GM23248 (cell line): ENCODE results near the gene IP6K3. TPM values are rescaled to one million over a fixed set of nuclear protein-coding genes. Genes with fewer than 3 reads are reported as not detected.
A peak's percentile ranks its signal among the peaks of the same experiment; 100 is the strongest.

Source experiments
- DNase-seq: peaks from one replicate; pipeline ENCODE4 v3.0.0-alpha.2; 2015
- H2AFZ ChIP-seq: fragments of 200-600 bp; sonication (generic); 2 replicates; pipeline ENCODE4 v1.6.1; 2016; ENCODE audit warnings: antibody characterized with exemption
- H3F3A ChIP-seq: fragments of 200-600 bp; sonication (generic); 2 replicates; pipeline ENCODE4 v1.6.1; 2016; ENCODE audit warnings: mild to moderate bottlenecking, antibody characterized with exemption, mixed run types; ENCODE audit not compliant: insufficient read depth
- H3K27ac ChIP-seq: fragments of 200-600 bp; sonication (generic); 2 replicates; pipeline ENCODE4 v1.5.1; 2016; ENCODE audit warnings: mild to moderate bottlenecking
- H3K27me3 ChIP-seq: fragments of 200-600 bp; sonication (generic); replicated peaks from 2 replicates; pipeline ENCODE4 v1.6.1; 2016; ENCODE audit warnings: mild to moderate bottlenecking; ENCODE audit not compliant: insufficient read depth
- H3K36me3 ChIP-seq: fragments of 200-600 bp; sonication (generic); 2 replicates; pipeline ENCODE4 v1.6.1; 2016; ENCODE audit warnings: low read depth, mild to moderate bottlenecking
- H3K4me1 ChIP-seq: fragments of 200-600 bp; sonication (generic); 2 replicates; pipeline ENCODE4 v1.6.1; 2016; ENCODE audit warnings: mild to moderate bottlenecking; ENCODE audit not compliant: insufficient read depth
- H3K4me2 ChIP-seq: fragments of 200-600 bp; sonication (generic); one replicate; pipeline ENCODE4 v1.6.1; 2016; ENCODE audit warnings: mild to moderate bottlenecking; ENCODE audit not compliant: unreplicated experiment
- H3K4me3 ChIP-seq: fragments of 200-600 bp; sonication (generic); 2 replicates; pipeline ENCODE4 v1.5.1; 2016; ENCODE audit warnings: mild to moderate bottlenecking
- H3K79me2 ChIP-seq: fragments of 200-600 bp; sonication (generic); 2 replicates; pipeline ENCODE4 v1.6.1; 2016; ENCODE audit warnings: mild to moderate bottlenecking; ENCODE audit not compliant: insufficient read depth
- H3K9ac ChIP-seq: fragments of 200-600 bp; sonication (generic); 2 replicates; pipeline ENCODE4 v1.6.1; 2016; ENCODE audit warnings: mild to moderate bottlenecking
- H3K9me2 ChIP-seq: fragments of 200-600 bp; sonication (generic); 2 replicates; pipeline ENCODE4 v1.6.1; 2016; ENCODE audit warnings: mixed run types, mild to moderate bottlenecking, moderate library complexity; ENCODE audit not compliant: insufficient read depth
- H3K9me3 ChIP-seq: fragments of 200-600 bp; sonication (generic); one replicate; pipeline ENCODE4 v1.6.1; 2017; ENCODE audit warnings: low read depth
- H4K20me1 ChIP-seq: fragments of 200-600 bp; sonication (generic); 2 replicates; pipeline ENCODE4 v1.6.0; 2016; ENCODE audit not compliant: insufficient read depth
- EZH2 ChIP-seq: fragments of 200-600 bp; sonication (generic); IDR thresholded peaks from 2 replicates; pipeline ENCODE4 v1.6.1; 2018; ENCODE audit warnings: antibody characterized with exemption, mild to moderate bottlenecking; ENCODE audit not compliant: insufficient read depth, poor library complexity, severe bottlenecking
- EZH2phosphoT487 ChIP-seq: fragments of 200-600 bp; sonication (generic); IDR thresholded peaks from 2 replicates; pipeline ENCODE4 v1.6.1; 2018; ENCODE audit warnings: antibody characterized with exemption, moderate library complexity, mild to moderate bottlenecking, low read depth; ENCODE audit not compliant: insufficient read depth
- WGBS, 2 experiments: methylation state at CpG; one replicate each; pipeline ENCODE4 v1.1.6; 2015 to 2017; ENCODE audit warnings: low lambda C conversion rate in 2 of 2, low coverage in 1 of 2; ENCODE audit errors: missing lambda C conversion rate in 2 of 2; 5-methylcytosine and 5-hydroxymethylcytosine counted together
- in situ Hi-C: fragments of 300-500 bp; cut with MboI; formaldehyde crosslinking; loops from 2 replicates; pipeline ENCODE4 v1.15.0; 2020
- polyA plus RNA-seq: library from polyadenylated mRNA; unstranded; fragments of >200 nt; fragmentation: Nextera tagmentation; extraction: Ambion mirVana; gene quantifications from 2 replicates; pipeline ENCODE4 v1.2.1, GENCODE V29; 2016
- total RNA-seq: library from RNA; depleted of rRNA; stranded (reverse); fragments of >200 nt; shearing (Covaris generic); gene quantifications from 2 replicates; pipeline ENCODE4 v1.2.3, GENCODE V29; 2014

IP6K3 gene
- total and polyA plus RNA-seq, 2 experiments from 2014 or later, result not detected

- Histone ChIP-seq H3K4me3 (no peak overlapping the region), H3K4me2 (peak overlapping the region; percentile 18), H2AFZ (no peak overlapping the region), H3F3A (peaks cover 39% of the 10 kb centered on the region), H3K27me3 (no peaks in the 10 kb centered on the region), H3K36me3 (peaks cover 7% of the 10 kb centered on the region; the same call in 1 of the 2 replicates), H3K27ac (peak overlapping the region; percentile 83), H4K20me1 (no peaks in the 10 kb centered on the region), H3K4me1 (peaks cover 46% of the 10 kb centered on the region), H3K79me2 (no peaks in the 10 kb centered on the region), H3K9me3 (no peaks in the 10 kb centered on the region), H3K9me2 (no peaks in the 10 kb centered on the region), H3K9ac (peak overlapping the region; percentile 82)
- no peak for TF ChIP-seq EZH2
- no peak for TF ChIP-seq EZH2phosphoT487
- peak; percentile 18 for DNase-seq
- WGBS, 2 experiments, result 55 to 59% methylated on average over 28 of the region's 28 CpGs
- in situ Hi-C loops, result no loop called here
Measured at GRCh38 chr6:33693186-33694105, 53.3 kb downstream of the IP6K3 start.

- Histone ChIP-seq H3F3A (peaks cover 39% of the 10 kb centered on the region), H3K4me3 (no peak overlapping the region), H3K9me3 (no peaks in the 10 kb centered on the region), H3K9me2 (no peaks in the 10 kb centered on the region), H3K27me3 (no peaks in the 10 kb centered on the region), H3K4me1 (peaks cover 46% of the 10 kb centered on the region), H3K9ac (no peak overlapping the region; the same call in 1 of the 2 replicates), H2AFZ (no peak overlapping the region), H3K27ac (peak overlapping the region; percentile 83), H3K36me3 (peaks cover 7% of the 10 kb centered on the region; the same call in 1 of the 2 replicates), H3K4me2 (no peak overlapping the region), H4K20me1 (no peaks in the 10 kb centered on the region), H3K79me2 (no peaks in the 10 kb centered on the region)
- TF ChIP-seq EZH2, result no peak
- TF ChIP-seq EZH2phosphoT487, result no peak
- in situ Hi-C loops, result no loop called here
- 61 to 67% methylated on average over 10 of the region's 10 CpGs for WGBS, 2 experiments
- peak; percentile 79 for DNase-seq
Measured at GRCh38 chr6:33692760-33693158, 53.9 kb downstream of the IP6K3 start.

GRCh38 chr6:33692078-33692759 lies 54.5 kb downstream of the IP6K3 start:
- DNase-seq, result no peak
- WGBS, 2 experiments, result 81 to 85% methylated on average over 12 of the region's 12 CpGs
- Histone ChIP-seq H3F3A (peaks cover 36% of the 10 kb centered on the region), H3K9me2 (no peaks in the 10 kb centered on the region), H3K9me3 (no peaks in the 10 kb centered on the region), H3K4me3 (no peak overlapping the region), H3K4me2 (no peak overlapping the region), H3K79me2 (no peaks in the 10 kb centered on the region), H2AFZ (no peak overlapping the region), H3K9ac (no peak overlapping the region), H3K36me3 (peaks cover 7% of the 10 kb centered on the region; the same call in 1 of the 2 replicates), H3K4me1 (peaks cover 46% of the 10 kb centered on the region), H4K20me1 (no peaks in the 10 kb centered on the region), H3K27ac (no peak overlapping the region; the same call in 1 of the 2 replicates), H3K27me3 (no peaks in the 10 kb centered on the region)
- TF ChIP-seq EZH2phosphoT487 (no peak), EZH2 (no peak)
- in situ Hi-C loops, result no loop called here

- Histone ChIP-seq H3F3A (peaks cover 29% of the 10 kb centered on the region), H4K20me1 (no peaks in the 10 kb centered on the region), H3K9ac (no peak overlapping the region), H3K27me3 (no peaks in the 10 kb centered on the region), H3K79me2 (no peaks in the 10 kb centered on the region), H3K9me3 (no peaks in the 10 kb centered on the region), H3K4me3 (no peak overlapping the region), H3K9me2 (no peaks in the 10 kb centered on the region), H2AFZ (no peak overlapping the region), H3K4me2 (no peak overlapping the region), H3K4me1 (peaks cover 40% of the 10 kb centered on the region), H3K27ac (no peak overlapping the region), H3K36me3 (peaks cover 7% of the 10 kb centered on the region; the same call in 1 of the 2 replicates)
- 89 to 90% methylated on average over 15 of the region's 15 CpGs for WGBS, 2 experiments
- no peak for TF ChIP-seq EZH2
- TF ChIP-seq EZH2phosphoT487, result no peak
- DNase-seq, result no peak
- in situ Hi-C loops, result no loop called here
Measured at GRCh38 chr6:33691456-33692077, 55.1 kb downstream of the IP6K3 start.
